T-cell (primary cell): Measurements from ENCODE around the gene WNT7A. TPM values are rescaled to one million over a fixed set of nuclear protein-coding genes. Genes with fewer than 3 reads are reported as not detected.

Experiments used
- ATAC-seq, 4 experiments: fragments of 200-7000 bp in 3 of 4; fragments of 150-1000 bp in 1 of 4; cut with Tn5 transposase; replicated peaks in 1 of 4; 1 replicate in 3 of 4; 2 replicates in 1 of 4; pipeline ENCODE4 v1.10.0; 2021; ENCODE audit warnings: moderate library complexity in 3 of 4, mild to moderate bottlenecking in 2 of 4, moderate number of reproducible peaks in 1 of 4
- CTCF ChIA-PET, 2 donors: fragments of 300-600 bp; sonication (Branson Sonifier 250); formaldehyde crosslinking; loops; one replicate each; lab custom pipeline; 2022; ENCODE audit warnings: antibody characterized with exemption in 2 of 2; lab: Charles Lee
- POLR2A ChIA-PET, 2 donors: fragments of 300-600 bp; sonication (Branson Sonifier 250); formaldehyde crosslinking; loops; one replicate each; lab custom pipeline; 2022; ENCODE audit warnings: antibody characterized with exemption in 2 of 2; lab: Charles Lee
- DNase-seq, 35 experiments: peaks; one replicate each; pipeline versions ENCODE4 v3.0.0 to v3.0.0-alpha.2; 2013 to 2023
- H3K27ac ChIP-seq: one replicate; pipeline ENCODE4 v1.5.1; 2013; ENCODE audit warnings: low read length
- H3K27me3 ChIP-seq, 2 experiments: replicated peaks in 1 of 2; 1 replicate in 1 of 2; 2 replicates in 1 of 2; pipeline versions ENCODE4 v1.6.1 to v1.7.0; 2013; ENCODE audit warnings: low read length in 1 of 2, mixed read lengths in 1 of 2; ENCODE audit not compliant: control insufficient read depth in 2 of 2, insufficient read depth in 2 of 2; ENCODE audit errors: extremely low read depth in 1 of 2
- H3K36me3 ChIP-seq, 2 donors: 1 replicate in 1 of 2; 2 replicates in 1 of 2; pipeline versions ENCODE4 v1.6.1 to v1.7.0; 2013; ENCODE audit warnings: low read length in 1 of 2; ENCODE audit not compliant: control insufficient read depth in 2 of 2, insufficient read depth in 1 of 2; ENCODE audit errors: extremely low read depth in 1 of 2
- H3K4me1 ChIP-seq, 2 experiments: 1 replicate in 1 of 2; 2 replicates in 1 of 2; pipeline versions ENCODE4 v1.6.1 to v1.7.0; 2013; ENCODE audit warnings: low read length in 2 of 2, mixed read lengths in 1 of 2; ENCODE audit not compliant: insufficient read depth in 2 of 2, control insufficient read depth in 1 of 2; ENCODE audit errors: extremely low read depth in 1 of 2
- H3K4me3 ChIP-seq, 2 donors: 1 replicate in 1 of 2; 2 replicates in 1 of 2; pipeline versions ENCODE4 v1.5.1 to v1.7.0; 2013; ENCODE audit warnings: mild to moderate bottlenecking in 2 of 2, low read length in 1 of 2, moderate library complexity in 1 of 2; ENCODE audit not compliant: control insufficient read depth in 1 of 2; ENCODE audit errors: extremely low read depth in 1 of 2
- H3K9me3 ChIP-seq: 2 replicates; pipeline ENCODE4 v1.7.0; 2013
- H3K27ac Mint-ChIP-seq, 2 donors: one replicate each; pipeline ENCODE4 v1.8.0; 2020 to 2021; ENCODE audit warnings: mild to moderate bottlenecking in 2 of 2, mixed read lengths in 2 of 2
- H3K27me3 Mint-ChIP-seq, 2 donors: one replicate each; pipeline ENCODE4 v1.8.0; 2021 to 2022; ENCODE audit warnings: mixed read lengths in 2 of 2
- H3K36me3 Mint-ChIP-seq: one replicate; pipeline ENCODE4 v1.8.0; 2021; ENCODE audit warnings: mixed read lengths
- H3K4me1 Mint-ChIP-seq, 3 donors: one replicate each; pipeline ENCODE4 v1.8.0; 2020 to 2022; ENCODE audit warnings: mixed read lengths in 3 of 3, mild to moderate bottlenecking in 1 of 3
- H3K4me3 Mint-ChIP-seq, 3 donors: one replicate each; pipeline ENCODE4 v1.8.0; 2020 to 2022; ENCODE audit warnings: mild to moderate bottlenecking in 3 of 3, mixed read lengths in 3 of 3, moderate library complexity in 3 of 3
- H3K9me3 Mint-ChIP-seq, 3 donors: one replicate each; pipeline ENCODE4 v1.8.0; 2020 to 2022; ENCODE audit warnings: mixed read lengths in 3 of 3
- WGBS: methylation state at CpG from one replicate; pipeline ENCODE4 v1.1.5; 2013; ENCODE audit warnings: missing lambda C conversion rate; ENCODE audit not compliant: insufficient coverage; 5-methylcytosine and 5-hydroxymethylcytosine counted together
- total RNA-seq, 35 experiments: library from RNA in 6 of 35; stranded (reverse) in 6 of 35; fragments of 120-200 nt in 1 of 35; gene quantifications; one replicate each; pipeline versions ENCODE4 v1.2.1 to v1.2.4 and lab custom pipeline; 2013 to 2026

The WNT7A gene
- total RNA-seq, 5 donors from 2014 or later (not counting 1 experiment from before 2014, with no cell fraction given), result 8.2 to 15.4 (median 11.7) TPM

DNA sequence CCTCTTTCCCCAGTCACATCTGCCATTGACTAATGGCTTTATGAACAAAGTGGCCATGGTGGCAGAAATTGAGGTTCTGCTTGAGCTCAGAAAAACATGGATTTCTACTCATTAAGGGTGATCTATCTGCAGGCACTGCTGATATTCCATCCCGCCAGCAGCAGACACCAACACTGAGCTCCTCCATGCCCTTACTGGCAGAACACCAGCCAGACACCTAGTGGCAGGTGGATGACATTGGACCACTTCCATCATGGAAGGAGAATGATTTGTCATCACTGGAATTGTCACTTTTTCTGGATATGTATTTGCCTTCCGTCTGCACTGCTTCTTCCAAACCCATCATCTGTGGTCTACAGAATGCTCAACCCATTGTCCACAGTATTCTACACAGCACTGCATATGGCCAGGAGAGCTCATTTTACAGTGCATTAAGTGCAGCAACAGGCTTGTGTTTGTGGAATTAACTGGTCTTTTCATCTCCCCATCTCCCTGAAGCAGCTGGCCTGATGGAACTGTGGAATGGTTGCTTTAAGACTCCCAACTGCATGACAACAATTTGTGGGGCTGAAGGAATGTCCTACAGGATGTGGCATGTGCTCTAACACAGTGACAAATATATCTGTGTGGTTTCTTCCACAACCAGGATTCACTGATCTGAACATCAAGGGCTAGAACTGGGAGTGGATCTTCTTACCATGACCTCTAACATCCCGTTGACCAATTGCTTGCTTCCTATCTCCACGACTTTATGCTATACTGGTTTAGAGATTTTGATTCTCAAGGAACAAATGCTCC is 103.4 kb downstream of the WNT7A start:
- H3K9me3 Mint-ChIP-seq, result no peaks in the 10 kb centered on the region
- CTCF ChIA-PET, result no interaction called here
- no peak for DNase-seq
- no peak for ATAC-seq
- H3K27ac ChIP-seq, result no peak overlapping the region
- no peaks in the 10 kb centered on the region for H3K36me3 Mint-ChIP-seq
- no peak overlapping the region for H3K4me3 ChIP-seq
- no peak overlapping the region for H3K27ac Mint-ChIP-seq
- POLR2A ChIA-PET, result no interaction called here
- peaks cover 0 to 27% of the 10 kb centered on the region in 2 experiments for H3K27me3 ChIP-seq
- peaks cover 0 to 4% of the 10 kb centered on the region in 2 experiments for H3K4me1 ChIP-seq
- H3K27me3 Mint-ChIP-seq, result peaks cover 2 to 10% of the 10 kb centered on the region in 2 donors
- no peak overlapping the region for H3K4me3 Mint-ChIP-seq
- no peaks in the 10 kb centered on the region for H3K36me3 ChIP-seq
- no peaks in the 10 kb centered on the region for H3K9me3 ChIP-seq
- H3K4me1 Mint-ChIP-seq, result peaks cover 0 to 1% (median under 1%) of the 10 kb centered on the region in 3 donors
- WGBS, result 100% methylated on average over 1 of the region's 4 CpGs

DNA sequence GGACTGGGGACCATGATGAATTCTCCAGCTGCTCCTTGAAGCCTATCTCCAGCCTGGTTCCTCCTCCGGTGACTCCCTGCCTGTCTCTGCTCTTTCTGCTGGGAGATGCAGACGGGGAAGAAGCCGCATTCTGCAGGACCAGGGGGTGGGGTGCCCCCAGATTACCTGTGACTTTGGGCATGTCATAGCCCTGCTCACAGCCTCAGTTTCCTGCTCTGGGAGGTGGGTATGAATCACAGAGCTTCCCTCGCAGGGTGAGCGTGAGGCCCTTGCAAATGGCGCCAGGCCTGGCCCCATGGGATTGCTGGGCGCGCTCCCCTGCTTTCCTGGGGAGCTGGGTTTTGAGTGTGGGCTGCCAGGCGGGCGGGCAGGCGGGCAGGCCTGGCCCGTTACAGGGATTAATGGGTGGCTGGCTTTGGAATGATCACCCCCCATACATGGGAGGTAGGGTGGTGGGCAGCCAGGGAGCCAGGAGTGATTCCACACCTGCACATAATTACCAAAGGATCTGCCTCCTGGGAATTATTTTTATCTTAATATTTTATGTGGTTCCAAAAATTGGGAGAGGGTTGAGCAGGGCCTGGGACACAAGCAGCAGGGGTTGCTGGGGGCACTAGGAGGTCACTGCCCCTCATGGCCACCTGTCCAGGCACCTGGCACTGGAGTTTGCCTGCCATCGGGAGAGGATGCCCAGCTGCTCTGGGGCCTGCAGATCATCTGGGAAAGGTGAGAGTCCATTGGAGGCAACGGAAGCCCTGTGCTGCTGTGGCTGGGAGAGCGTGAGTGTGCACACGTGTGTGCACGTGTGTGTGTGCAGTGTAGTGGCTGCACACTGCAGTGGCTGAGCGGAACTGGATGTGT is 106.8 kb downstream of the WNT7A start:
- Histone ChIP-seq H3K36me3 (no peaks in the 10 kb centered on the region), H3K9me3 (no peaks in the 10 kb centered on the region), H3K27ac (no peak overlapping the region), H3K4me3 (no peak overlapping the region), H3K4me1 (peaks cover 3 to 17% of the 10 kb centered on the region in 2 experiments), H3K27me3 (peaks cover 0 to 29% of the 10 kb centered on the region in 2 experiments)
- Mint-ChIP-seq H3K4me1 (peaks cover 8 to 12% (median 12%) of the 10 kb centered on the region in 3 donors), H3K9me3 (no peaks in the 10 kb centered on the region), H3K27me3 (peaks cover 3 to 10% of the 10 kb centered on the region in 2 donors), H3K27ac (no peak overlapping the region), H3K36me3 (no peaks in the 10 kb centered on the region), H3K4me3 (no peak overlapping the region)
- ChIA-PET CTCF (no interaction called here), POLR2A (no interaction called here)
- 94% methylated on average over 9 of the region's 18 CpGs for WGBS
- no peak for DNase-seq
- ATAC-seq, result no peak

DNA sequence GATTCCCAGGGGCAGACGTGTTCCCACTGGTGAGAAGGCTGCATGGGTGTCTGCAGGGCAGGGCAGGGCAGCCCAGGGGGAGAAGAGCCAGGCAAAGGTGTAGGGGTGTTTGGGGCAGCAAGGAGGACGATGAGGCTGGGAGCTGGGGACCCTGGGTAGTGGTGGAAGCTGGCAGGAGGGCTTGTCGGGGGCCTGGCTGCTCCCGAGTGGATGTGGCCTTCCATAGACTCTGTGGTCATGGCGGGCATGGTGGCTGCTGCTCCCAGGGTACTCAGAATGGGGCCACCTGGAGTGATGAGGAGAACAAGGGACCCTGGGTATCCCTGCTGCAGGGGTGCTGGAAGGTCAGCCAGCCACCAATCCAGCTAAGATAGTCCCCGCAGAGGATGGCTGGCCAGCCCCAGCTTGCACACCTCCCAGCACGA is 107.5 kb downstream of the WNT7A start:
- Histone ChIP-seq H3K4me1 (peaks cover 3 to 17% of the 10 kb centered on the region in 2 experiments), H3K36me3 (no peaks in the 10 kb centered on the region), H3K27ac (no peak overlapping the region), H3K27me3 (peaks cover 0 to 34% of the 10 kb centered on the region in 2 experiments), H3K4me3 (no peak overlapping the region), H3K9me3 (no peaks in the 10 kb centered on the region)
- no peak overlapping the region for H3K27ac Mint-ChIP-seq
- peaks cover 3 to 10% of the 10 kb centered on the region in 2 donors for H3K27me3 Mint-ChIP-seq
- no peak overlapping the region for H3K4me3 Mint-ChIP-seq
- DNase-seq (no peak), ATAC-seq (no peak)
- 94% methylated on average over 5 of the region's 7 CpGs for WGBS
- H3K36me3 Mint-ChIP-seq, result no peaks in the 10 kb centered on the region
- H3K4me1 Mint-ChIP-seq, result peaks cover 8 to 12% (median 12%) of the 10 kb centered on the region in 3 donors
- POLR2A ChIA-PET, result no interaction called here
- H3K9me3 Mint-ChIP-seq, result no peaks in the 10 kb centered on the region
- CTCF ChIA-PET, result no interaction called here

DNA sequence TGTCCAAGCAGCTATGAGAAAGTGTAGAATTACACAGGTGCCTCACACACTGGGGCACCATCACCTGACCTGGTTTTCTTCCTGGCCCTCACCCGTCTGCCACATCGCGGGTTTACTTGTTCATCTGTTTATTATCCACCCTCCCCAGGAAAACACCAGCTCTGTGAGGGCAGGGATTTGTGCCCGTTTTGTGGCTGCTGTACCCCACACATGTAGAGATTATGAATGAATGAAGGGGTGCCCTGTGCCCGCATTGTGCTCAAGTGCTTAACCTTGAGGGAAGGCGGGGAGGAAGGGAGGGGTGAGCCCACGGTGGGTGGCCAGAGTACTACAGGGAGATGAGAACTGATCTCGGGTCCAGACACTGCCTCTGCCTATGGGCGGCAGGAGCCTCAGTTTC is 108.4 kb downstream of the WNT7A start:
- 89% methylated on average over 3 of the region's 9 CpGs for WGBS
- peak overlapping the region in 1 of 2 donors; percentile 27 for H3K27ac Mint-ChIP-seq
- H3K9me3 ChIP-seq, result no peaks in the 10 kb centered on the region
- no peak overlapping the region for H3K4me3 Mint-ChIP-seq
- H3K9me3 Mint-ChIP-seq, result no peaks in the 10 kb centered on the region
- H3K36me3 Mint-ChIP-seq, result no peaks in the 10 kb centered on the region
- POLR2A ChIA-PET, result no interaction called here
- H3K4me1 Mint-ChIP-seq, result peaks cover 8 to 12% (median 12%) of the 10 kb centered on the region in 3 donors
- H3K36me3 ChIP-seq, result no peaks in the 10 kb centered on the region
- peaks cover 6 to 10% of the 10 kb centered on the region in 2 donors for H3K27me3 Mint-ChIP-seq
- DNase-seq, result no peak
- peaks cover 3 to 17% of the 10 kb centered on the region in 2 experiments for H3K4me1 ChIP-seq
- ATAC-seq, result no peak
- H3K27ac ChIP-seq, result no peak overlapping the region
- CTCF ChIA-PET, result no interaction called here
- peaks cover 0 to 38% of the 10 kb centered on the region in 2 experiments for H3K27me3 ChIP-seq
- H3K4me3 ChIP-seq, result no peak overlapping the region

DNA sequence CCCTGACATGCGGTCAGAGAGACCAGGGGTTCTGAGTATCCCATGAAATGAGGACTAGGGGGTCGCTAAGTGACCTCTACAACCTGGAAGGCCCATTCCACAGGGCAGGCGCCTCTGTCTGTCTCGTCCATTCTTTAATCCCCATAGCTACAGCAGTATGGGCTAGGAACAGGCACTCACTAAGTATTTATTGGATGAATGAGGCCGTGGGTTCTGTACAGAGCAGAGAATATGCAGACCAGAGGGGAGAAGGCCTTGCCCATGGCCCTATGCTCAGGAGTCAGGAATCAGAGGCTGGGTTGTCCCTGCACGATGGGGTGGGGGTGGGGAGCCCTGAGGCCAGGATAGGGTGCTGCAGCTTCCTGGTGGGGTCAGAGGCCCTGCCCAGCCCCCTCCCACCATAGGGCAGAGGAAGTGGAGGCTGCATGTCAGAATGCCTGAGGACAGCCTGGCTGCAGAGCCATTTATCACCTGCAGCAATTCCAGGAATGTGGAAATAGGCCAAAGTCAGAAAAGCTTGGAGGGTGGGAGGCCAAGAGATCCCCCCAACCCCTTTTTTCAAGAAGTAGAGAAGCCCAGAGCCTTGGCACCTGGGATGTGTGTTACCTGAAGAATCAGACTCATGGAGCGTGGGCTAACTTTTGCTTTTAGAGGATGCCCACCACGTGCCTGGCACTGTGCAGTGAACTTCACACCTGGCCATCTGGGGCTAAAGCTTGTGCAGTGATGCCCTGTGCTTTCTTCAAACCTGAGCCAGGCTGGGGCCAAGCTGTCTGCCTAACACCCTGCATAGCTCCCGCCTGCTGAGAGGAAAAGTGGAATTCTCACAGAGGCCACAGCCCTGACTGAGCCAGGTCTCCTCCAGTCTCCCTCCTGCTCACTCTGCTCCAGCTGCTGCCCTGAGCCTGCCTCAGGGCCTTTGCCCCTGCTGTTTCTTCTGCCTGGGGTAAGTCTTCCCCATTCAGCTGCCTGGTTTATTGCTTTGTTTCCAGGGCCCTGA is 109.4 kb downstream of the WNT7A start:
- ATAC-seq (no peak), DNase-seq (peak in 1 of 35 experiments; percentile 3)
- Histone ChIP-seq H3K4me3 (no peak overlapping the region), H3K4me1 (peaks cover 3 to 17% of the 10 kb centered on the region in 2 experiments), H3K9me3 (no peaks in the 10 kb centered on the region), H3K27me3 (peaks cover 0 to 38% of the 10 kb centered on the region in 2 experiments), H3K27ac (no peak overlapping the region), H3K36me3 (no peaks in the 10 kb centered on the region)
- ChIA-PET CTCF (interaction anchor here in 1 of 2 donors (0.7 kb wide), 1 partner anchor 15 kb away, joined by 8 read pairs; no protein-coding TSS in a partner anchor), POLR2A (no interaction called here)
- Mint-ChIP-seq H3K9me3 (no peaks in the 10 kb centered on the region), H3K27ac (no peak overlapping the region), H3K4me3 (peak overlapping the region in 1 of 3 donors; percentile 31), H3K36me3 (no peaks in the 10 kb centered on the region), H3K27me3 (peaks cover 6 to 10% of the 10 kb centered on the region in 2 donors), H3K4me1 (peaks cover 8 to 12% (median 12%) of the 10 kb centered on the region in 3 donors)
- WGBS, result 64% methylated on average over 5 of the region's 9 CpGs
